ENCODE data around the gene GDPGP1.
"Not testable (repeated sequence)": the region's sequence is repeated elsewhere in the genome, so short reads cannot be mapped to it uniquely, and the experiment has no call there.

The GDPGP1 gene

GRCh38 chr15:90234096-90234988 lies at the start of gene GDPGP1:
Gene GDPGP1, plus strand, starts transcription at chr15:90234209. Its CDS starts 6,700 bp downstream, at chr15:90240909.
- peak; percentile 83 for TF ChIP-seq POLR2AphosphoS5 (IDR thresholded peaks at IDR 0.05; ENCODE audit: borderline replicate concordance, low read depth, low read length)
- no peak for TF ChIP-seq FOXP2 (optimal IDR thresholded peaks at IDR 0.05; ENCODE audit: control extremely low read depth, extremely low read length, insufficient read depth)
- Histone ChIP-seq H3K27ac (no peak within 1 kb of the TSS), H3K36me3 (ENCODE audit: insufficient read depth, low read length) (peaks cover 8% of the 10 kb centered on the region), H3K4me3 (peak within 1 kb of the TSS; percentile 87), H3K9ac (ENCODE audit: insufficient read length) (peak within 1 kb of the TSS; percentile 70), H3K9me3 (ENCODE audit: low read depth, low read length) (no peaks in the 10 kb centered on the region)
- no peak for DNase-seq (ENCODE audit: low read depth, low spot score)

- TF ChIP-seq EZH2 (IDR thresholded peaks at IDR 0.05) (no peak), POLR2AphosphoS5 (IDR thresholded peaks at IDR 0.05; ENCODE audit: borderline replicate concordance, low read depth, low read length) (no peak), FOXP2 (optimal IDR thresholded peaks at IDR 0.05; ENCODE audit: control extremely low read depth, extremely low read length, insufficient read depth) (no peak)
- H3K36me3 ChIP-seq (ENCODE audit: insufficient read depth, low read length) = no peaks in the 10 kb centered on the region
- no peak for DNase-seq (ENCODE audit: low read depth, low spot score)
- no peak overlapping the region for H3K9ac ChIP-seq (ENCODE audit: insufficient read length)
- H3K4me3 ChIP-seq = peak overlapping the region; percentile 68
- H3K9me3 ChIP-seq (ENCODE audit: low read depth, low read length) = no peaks in the 10 kb centered on the region
- no peak overlapping the region for H3K27ac ChIP-seq
Observed at GRCh38 chr15:90184786-90185704, 49.0 kb upstream of the GDPGP1 start.

GRCh38 chr15:90187257-90187868 lies 46.6 kb upstream of the GDPGP1 start:
- Histone ChIP-seq H3K9ac (ENCODE audit: insufficient read length) (no peak overlapping the region), H3K4me3 (no peak overlapping the region), H3K9me3 (ENCODE audit: low read depth, low read length) (no peaks in the 10 kb centered on the region), H3K27ac (peak overlapping the region; percentile 36; the same call in 1 of the 2 replicates), H3K36me3 (ENCODE audit: insufficient read depth, low read length) (no peaks in the 10 kb centered on the region)
- no peak for TF ChIP-seq FOXP2 (optimal IDR thresholded peaks at IDR 0.05; ENCODE audit: control extremely low read depth, extremely low read length, insufficient read depth)
- TF ChIP-seq POLR2AphosphoS5 (IDR thresholded peaks at IDR 0.05; ENCODE audit: borderline replicate concordance, low read depth, low read length) = no peak
- no peak for TF ChIP-seq EZH2 (IDR thresholded peaks at IDR 0.05)
- DNase-seq (ENCODE audit: low read depth, low spot score) = no peak

- H3K27ac ChIP-seq; DNase-seq (ENCODE audit: low read depth, low spot score); H3K4me3 ChIP-seq; H3K9ac ChIP-seq (ENCODE audit: insufficient read length); H3K36me3 ChIP-seq (ENCODE audit: insufficient read depth, low read length); H3K9me3 ChIP-seq (ENCODE audit: low read depth, low read length): not testable (repeated sequence)
Observed at GRCh38 chr15:90188065-90188464, 45.9 kb upstream of the GDPGP1 start.

- Histone ChIP-seq H3K36me3 (ENCODE audit: insufficient read depth, low read length) (no peaks in the 10 kb centered on the region), H3K9me3 (ENCODE audit: low read depth, low read length) (no peaks in the 10 kb centered on the region), H3K9ac (ENCODE audit: insufficient read length) (no peak overlapping the region), H3K27ac (no peak overlapping the region), H3K4me3 (no peak overlapping the region)
- no peak for DNase-seq (ENCODE audit: low read depth, low spot score)
- no peak for TF ChIP-seq POLR2AphosphoS5 (IDR thresholded peaks at IDR 0.05; ENCODE audit: borderline replicate concordance, low read depth, low read length)
- TF ChIP-seq EZH2 (IDR thresholded peaks at IDR 0.05) = no peak
- TF ChIP-seq FOXP2 (optimal IDR thresholded peaks at IDR 0.05; ENCODE audit: control extremely low read depth, extremely low read length, insufficient read depth) = no peak
Observed at GRCh38 chr15:90188914-90189748, 44.9 kb upstream of the GDPGP1 start.

- TF ChIP-seq POLR2AphosphoS5 (IDR thresholded peaks at IDR 0.05; ENCODE audit: borderline replicate concordance, low read depth, low read length) = no peak
- no peak for TF ChIP-seq EZH2 (IDR thresholded peaks at IDR 0.05)
- TF ChIP-seq FOXP2 (optimal IDR thresholded peaks at IDR 0.05; ENCODE audit: control extremely low read depth, extremely low read length, insufficient read depth) = no peak
- H3K4me3 ChIP-seq = no peak overlapping the region
- H3K9ac ChIP-seq (ENCODE audit: insufficient read length) = no peak overlapping the region
- H3K27ac ChIP-seq = no peak overlapping the region
- no peaks in the 10 kb centered on the region for H3K36me3 ChIP-seq (ENCODE audit: insufficient read depth, low read length)
- no peak for DNase-seq (ENCODE audit: low read depth, low spot score)
- H3K9me3 ChIP-seq (ENCODE audit: low read depth, low read length) = no peaks in the 10 kb centered on the region
Observed at GRCh38 chr15:90189781-90190467, 44.1 kb upstream of the GDPGP1 start.

- no peak for TF ChIP-seq POLR2AphosphoS5 (IDR thresholded peaks at IDR 0.05; ENCODE audit: borderline replicate concordance, low read depth, low read length)
- no peak for TF ChIP-seq FOXP2 (optimal IDR thresholded peaks at IDR 0.05; ENCODE audit: control extremely low read depth, extremely low read length, insufficient read depth)
- no peak for TF ChIP-seq EZH2 (IDR thresholded peaks at IDR 0.05)
- DNase-seq (ENCODE audit: low read depth, low spot score) = no peak
- Histone ChIP-seq H3K9ac (ENCODE audit: insufficient read length) (no peak overlapping the region), H3K4me3 (no peak overlapping the region), H3K27ac (no peak overlapping the region), H3K9me3 (ENCODE audit: low read depth, low read length) (no peaks in the 10 kb centered on the region), H3K36me3 (ENCODE audit: insufficient read depth, low read length) (no peaks in the 10 kb centered on the region)
Observed at GRCh38 chr15:90190606-90191343, 43.2 kb upstream of the GDPGP1 start.
